ENCODE results near the gene DNA2. TPM values are rescaled to one million over a fixed set of nuclear protein-coding genes. Genes with fewer than 3 reads are reported as not detected.

Gene DNA2
- total RNA-seq, 1 experiment from 2014 or later = 17.7 TPM

DNA sequence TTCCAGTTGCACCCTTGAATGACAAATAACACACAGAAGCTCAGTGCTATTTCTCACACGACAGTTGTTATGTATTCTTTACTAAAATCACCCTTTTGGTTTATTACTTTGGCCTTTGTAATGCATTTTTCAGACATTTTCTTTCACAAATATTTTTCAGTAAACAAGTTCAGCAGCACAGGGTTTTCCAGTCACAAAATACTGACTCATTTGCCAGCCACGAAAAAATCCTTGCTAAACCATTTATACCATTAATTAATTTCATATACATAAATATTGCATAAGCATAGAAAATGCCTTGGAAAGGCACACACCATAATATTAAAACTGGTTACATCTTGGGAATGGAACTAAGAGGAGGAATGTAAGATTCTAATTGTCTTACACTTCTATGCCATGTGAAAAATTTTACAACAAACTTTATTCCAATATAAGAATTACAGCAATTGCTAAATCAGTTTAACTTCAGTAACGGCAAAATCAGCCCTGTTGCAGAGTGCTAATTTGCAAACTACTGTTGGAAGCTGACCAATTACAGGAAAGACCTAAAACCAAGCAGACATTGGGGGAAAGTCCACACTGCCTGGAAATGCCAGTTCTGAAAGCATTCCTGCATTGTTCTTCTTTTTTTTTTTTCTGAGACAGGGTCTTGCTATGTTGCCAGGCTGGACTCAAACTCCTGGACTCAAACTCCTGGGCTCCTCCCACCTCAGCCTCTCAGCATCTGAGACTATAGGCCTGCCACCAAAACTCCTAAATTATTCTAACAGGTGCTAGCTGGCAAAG is 107.5 kb downstream of the DNA2 start:
- DNase-seq (ENCODE audit: extremely low read depth, low read depth) = no peak

Small RNA genes within 50 kb of the gene (small RNA-seq; reads per million reads assigned to genes)
- 0 reads per million in 2 experiments for gene RF00019
- 0 reads per million in 2 experiments for gene RNA5SP319

Other genes with a start within 250 kb of the DNA2 start
- gene ATOH7, start 239.9 kb downstream of the DNA2 start, total RNA-seq (2014; rRNA removed; shearing (Covaris generic)) = 0.20 TPM in 1 of 2 replicates, not detected in the other
- gene HNRNPH3, start 139.9 kb downstream of the DNA2 start, total RNA-seq (2014; rRNA removed; shearing (Covaris generic)) = 40.9 and 49.5 TPM in 2 replicates
- 1.8 and 3.3 TPM in 2 replicates for gene PBLD, start 139.0 kb downstream of the DNA2 start, total RNA-seq (2014; rRNA removed; shearing (Covaris generic))
- gene RUFY2, start 64.7 kb downstream of the DNA2 start, total RNA-seq (2014; rRNA removed; shearing (Covaris generic)) = 23.1 and 27.8 TPM in 2 replicates
- 13.0 and 13.5 TPM in 2 replicates for gene SLC25A16, start 55.5 kb upstream of the DNA2 start, total RNA-seq (2014; rRNA removed; shearing (Covaris generic))
- 2.8 and 3.0 TPM in 2 replicates for gene TET1, start 88.4 kb upstream of the DNA2 start, total RNA-seq (2014; rRNA removed; shearing (Covaris generic))
- 82.3 and 93.4 TPM in 2 replicates for gene CCAR1, start 249.3 kb upstream of the DNA2 start, total RNA-seq (2014; rRNA removed; shearing (Covaris generic))

All from NCI-H460 (cell line).